HG03469 (cell line): ENCODE results near the gene PHAF1.

Experiments
- ATAC-seq: cut with Tn5 transposase; IDR thresholded peaks from one replicate; pipeline ENCODE4 v1.9.1; 2021; ENCODE audit warnings: mild to moderate bottlenecking, moderate library complexity, moderate number of reproducible peaks; ENCODE audit not compliant: unreplicated experiment

The PHAF1 gene

GRCh38 chr16:67162506-67163163 lies 52.9 kb downstream of the PHAF1 start:
- no peak for ATAC-seq

GRCh38 chr16:67163164-67163998 lies 53.6 kb downstream of the PHAF1 start:
- ATAC-seq: no peak

GRCh38 chr16:67163999-67164558 lies 54.3 kb downstream of the PHAF1 start:
- ATAC-seq: no peak

GRCh38 chr16:67164599-67165061 lies 54.9 kb downstream of the PHAF1 start, which contains the start of gene HSF4:
Gene HSF4, plus strand, starts transcription at chr16:67164745. Its CDS starts 67 bp downstream, at chr16:67164812.
- no peak for ATAC-seq

GRCh38 chr16:67165121-67166078 lies 55.7 kb downstream of the PHAF1 start:
- no peak for ATAC-seq

- ATAC-seq: no peak
Measured at GRCh38 chr16:67166110-67166547, 56.4 kb downstream of the PHAF1 start.

- ATAC-seq: no peak
Measured at GRCh38 chr16:67166598-67167168, 56.9 kb downstream of the PHAF1 start.

GRCh38 chr16:67167588-67167987 lies 57.8 kb downstream of the PHAF1 start:
- no peak for ATAC-seq

GRCh38 chr16:67169011-67169451 lies 59.3 kb downstream of the PHAF1 start:
- no peak for ATAC-seq

- ATAC-seq: no peak
Measured at GRCh38 chr16:67169642-67170167, 60.0 kb downstream of the PHAF1 start.

- ATAC-seq: no peak
Measured at GRCh38 chr16:67170168-67170948, 60.6 kb downstream of the PHAF1 start, which contains the start of gene NOL3. Gene NOL3, plus strand, starts transcription at chr16:67170538.

GRCh38 chr16:67170949-67171649 lies 61.4 kb downstream of the PHAF1 start:
- no peak for ATAC-seq

- ATAC-seq: no peak
Measured at GRCh38 chr16:67173323-67173722, 63.6 kb downstream of the PHAF1 start.

- no peak for ATAC-seq
Measured at GRCh38 chr16:67173808-67174705, 64.3 kb downstream of the PHAF1 start.

GRCh38 chr16:67174706-67175231 lies 65.0 kb downstream of the PHAF1 start:
- ATAC-seq: no peak

- ATAC-seq: no peak
Measured at GRCh38 chr16:67176662-67177061, 66.9 kb downstream of the PHAF1 start.
